ENCODE data around the gene ZCCHC7.
"Not testable (repeated sequence)": the region's sequence is repeated elsewhere in the genome, so short reads cannot be mapped to it uniquely, and the experiment has no call there.

ZCCHC7 gene

DNA sequence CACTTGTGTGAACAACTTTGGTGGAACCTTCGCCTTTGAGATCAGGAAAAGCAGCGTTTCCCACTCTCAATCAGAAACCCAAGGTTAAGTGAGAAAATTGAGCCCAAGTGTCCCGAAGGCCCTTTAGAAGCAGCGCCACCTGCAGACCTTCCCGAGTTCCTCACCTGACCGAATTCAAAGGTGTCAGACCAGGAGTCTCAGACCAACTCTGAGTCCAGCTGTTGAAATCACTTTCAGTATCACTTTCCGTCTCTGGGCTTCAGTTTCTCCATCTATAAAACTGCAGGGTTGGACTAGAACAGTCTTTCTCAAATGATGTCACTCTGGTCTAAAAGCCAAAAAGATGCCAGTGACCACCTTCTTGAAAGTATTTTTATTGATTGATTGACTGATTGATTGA is 270.4 kb downstream of the ZCCHC7 start:
- DNase-seq (ENCODE audit: low read depth): peak; percentile 92
- TF ChIP-seq, protein P1, sequence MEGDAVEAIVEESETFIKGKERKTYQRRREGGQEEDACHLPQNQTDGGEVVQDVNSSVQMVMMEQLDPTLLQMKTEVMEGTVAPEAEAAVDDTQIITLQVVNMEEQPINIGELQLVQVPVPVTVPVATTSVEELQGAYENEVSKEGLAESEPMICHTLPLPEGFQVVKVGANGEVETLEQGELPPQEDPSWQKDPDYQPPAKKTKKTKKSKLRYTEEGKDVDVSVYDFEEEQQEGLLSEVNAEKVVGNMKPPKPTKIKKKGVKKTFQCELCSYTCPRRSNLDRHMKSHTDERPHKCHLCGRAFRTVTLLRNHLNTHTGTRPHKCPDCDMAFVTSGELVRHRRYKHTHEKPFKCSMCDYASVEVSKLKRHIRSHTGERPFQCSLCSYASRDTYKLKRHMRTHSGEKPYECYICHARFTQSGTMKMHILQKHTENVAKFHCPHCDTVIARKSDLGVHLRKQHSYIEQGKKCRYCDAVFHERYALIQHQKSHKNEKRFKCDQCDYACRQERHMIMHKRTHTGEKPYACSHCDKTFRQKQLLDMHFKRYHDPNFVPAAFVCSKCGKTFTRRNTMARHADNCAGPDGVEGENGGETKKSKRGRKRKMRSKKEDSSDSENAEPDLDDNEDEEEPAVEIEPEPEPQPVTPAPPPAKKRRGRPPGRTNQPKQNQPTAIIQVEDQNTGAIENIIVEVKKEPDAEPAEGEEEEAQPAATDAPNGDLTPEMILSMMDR (IDR thresholded peaks at IDR 0.05; ENCODE audit: low read depth, low read length, missing control alignments): peak; percentile 81
- H3K4me3 ChIP-seq (ENCODE audit: low read depth, low read length): no peak overlapping the region

DNA sequence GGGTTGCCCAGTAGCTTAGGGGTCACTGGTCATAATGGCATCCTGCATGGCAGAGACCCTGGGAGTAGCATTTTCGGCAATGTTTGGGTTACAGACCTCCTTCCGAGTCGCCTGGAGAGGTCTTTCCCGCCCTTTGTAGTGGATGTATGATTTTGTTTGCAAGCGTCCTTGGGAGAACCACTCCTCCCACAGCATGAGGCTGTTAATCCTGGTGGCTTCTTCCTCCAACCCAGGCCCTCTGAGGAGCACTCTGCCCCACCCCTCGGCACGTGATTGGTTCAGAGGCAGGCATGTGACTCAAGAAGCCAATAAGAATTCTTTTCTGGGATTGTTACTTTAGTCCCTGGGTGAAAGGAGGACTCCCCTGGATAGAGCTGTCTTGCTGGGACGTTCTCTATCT is 271.9 kb downstream of the ZCCHC7 start:
- TF ChIP-seq, protein P1 (IDR thresholded peaks at IDR 0.05; ENCODE audit: low read depth, low read length, missing control alignments): no peak

DNA sequence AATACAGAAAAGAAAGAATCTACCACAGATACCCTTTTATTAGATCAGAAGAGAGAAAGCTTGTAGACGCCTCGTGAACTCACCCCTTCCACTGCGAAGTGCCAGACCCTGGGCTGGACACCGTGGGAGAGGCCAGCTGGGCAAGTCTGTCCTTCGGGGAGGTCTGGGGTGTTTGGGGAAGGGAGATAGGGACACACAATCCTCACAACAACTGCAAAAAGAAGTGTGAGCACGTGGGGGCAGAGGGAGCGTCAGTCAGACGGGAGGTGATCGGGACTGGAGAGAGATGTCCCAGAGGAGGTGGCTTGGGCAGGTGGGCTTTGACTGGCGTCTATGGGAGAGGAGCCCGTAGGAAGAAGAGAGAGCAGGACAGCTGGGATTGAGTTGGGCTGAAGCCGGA is 274.9 kb downstream of the ZCCHC7 start:
- TF ChIP-seq, protein P1 (IDR thresholded peaks at IDR 0.05; ENCODE audit: low read depth, low read length, missing control alignments): no peak
- DNase-seq (ENCODE audit: low read depth): no peak
- no peak overlapping the region for H3K4me3 ChIP-seq (ENCODE audit: low read depth, low read length)

More for the DNA sequence above, 271.9 kb downstream of the ZCCHC7 start:
- no peak for DNase-seq (ENCODE audit: low read depth)
- no peak overlapping the region for H3K4me3 ChIP-seq (ENCODE audit: low read depth, low read length)

DNA sequence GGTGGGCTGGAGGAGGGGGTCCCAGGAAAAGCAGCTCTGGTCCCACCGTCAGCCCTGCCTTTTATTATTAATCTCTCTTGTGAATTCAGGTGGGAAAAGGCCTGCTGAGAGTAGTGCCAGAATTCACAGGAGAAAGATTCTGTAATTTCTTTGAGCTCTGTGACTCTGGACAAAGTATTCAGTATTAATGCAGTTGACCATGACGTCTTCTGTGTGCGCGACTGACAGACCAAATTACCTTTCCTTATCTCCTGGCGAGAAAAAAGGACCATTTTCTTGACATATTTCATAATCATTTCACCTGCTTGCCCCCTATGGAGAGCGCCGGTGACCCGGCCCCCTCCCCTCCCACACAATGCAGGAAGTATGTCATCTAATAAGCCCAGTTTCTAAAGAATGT is 275.3 kb downstream of the ZCCHC7 start:
- no peak overlapping the region for H3K4me3 ChIP-seq (ENCODE audit: low read depth, low read length)
- DNase-seq (ENCODE audit: low read depth): no peak
- TF ChIP-seq, protein P1 (IDR thresholded peaks at IDR 0.05; ENCODE audit: low read depth, low read length, missing control alignments): no peak

DNA sequence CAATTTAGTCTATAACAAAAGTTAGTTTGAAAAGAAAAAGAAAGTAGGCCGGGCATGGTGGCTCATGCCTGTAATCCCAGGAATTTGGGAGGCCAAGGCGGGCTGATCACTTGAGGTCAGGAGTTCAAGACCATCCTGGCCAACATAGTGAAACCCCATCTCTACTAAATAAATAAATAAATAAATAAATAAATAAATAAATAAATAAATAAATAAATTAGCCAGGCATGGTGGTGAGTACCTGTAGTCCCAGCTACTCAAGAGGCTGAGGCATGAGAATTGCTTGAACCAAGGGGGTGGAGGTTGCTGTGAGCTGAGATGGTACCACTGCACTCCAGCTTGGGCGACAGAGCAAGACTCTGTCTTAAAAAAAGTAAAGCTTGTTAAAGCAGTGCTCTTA is 277.6 kb downstream of the ZCCHC7 start:
- not testable (repeated sequence) for DNase-seq (ENCODE audit: low read depth)

DNA sequence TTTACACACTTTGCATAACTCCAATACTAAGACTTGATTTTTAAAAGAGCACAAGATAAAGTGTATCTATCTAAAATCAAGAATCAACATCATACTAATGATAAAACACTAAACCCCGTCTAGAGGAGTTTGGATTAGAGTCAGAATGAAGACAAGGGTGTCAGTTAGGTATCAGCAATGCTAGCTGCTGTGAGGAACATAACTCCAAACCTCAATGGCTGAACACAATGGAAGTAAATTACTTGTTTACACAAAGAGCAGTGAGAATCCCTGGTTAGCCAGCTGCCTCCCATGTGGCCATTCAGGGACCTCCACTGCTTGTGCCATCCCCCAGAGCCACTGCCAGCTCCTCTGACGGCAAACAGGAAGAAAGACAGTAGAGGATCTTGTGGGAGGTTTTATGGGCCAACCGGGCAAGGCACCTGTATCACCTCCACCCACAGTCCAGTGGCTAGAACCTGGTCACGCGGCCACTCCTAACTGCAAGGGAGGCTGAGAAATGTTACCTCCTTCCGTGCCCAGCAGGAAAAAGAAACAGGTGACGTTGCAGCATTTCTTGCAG is 278.2 kb downstream of the ZCCHC7 start:
- TF ChIP-seq, protein P1 (IDR thresholded peaks at IDR 0.05; ENCODE audit: low read depth, low read length, missing control alignments): no peak
- DNase-seq (ENCODE audit: low read depth): no peak
- no peak overlapping the region for H3K4me3 ChIP-seq (ENCODE audit: low read depth, low read length)

More for the DNA sequence above, 277.6 kb downstream of the ZCCHC7 start:
- H3K4me3 ChIP-seq (ENCODE audit: low read depth, low read length): not testable (repeated sequence)

DNA sequence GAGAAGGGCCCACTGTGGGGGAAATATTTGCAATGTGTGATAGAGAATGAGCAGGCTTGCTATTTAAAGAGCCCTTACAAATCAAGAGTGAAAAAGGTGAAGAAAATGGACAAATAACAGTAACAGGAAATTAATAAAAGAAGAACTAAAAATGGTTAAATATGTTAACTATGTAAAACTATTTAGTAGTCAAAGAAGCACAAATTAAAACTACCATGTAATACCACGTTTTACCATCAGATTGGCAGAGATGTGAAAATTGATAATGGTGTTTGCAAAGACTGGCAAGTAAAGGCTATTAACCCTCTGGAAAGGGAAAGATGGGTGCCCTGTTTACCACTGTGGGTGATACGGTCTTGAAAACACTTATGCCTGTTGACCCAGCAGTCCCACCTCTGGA is 279.0 kb downstream of the ZCCHC7 start:
- no peak overlapping the region for H3K4me3 ChIP-seq (ENCODE audit: low read depth, low read length)
- no peak for DNase-seq (ENCODE audit: low read depth)
- TF ChIP-seq, protein P1 (IDR thresholded peaks at IDR 0.05; ENCODE audit: low read depth, low read length, missing control alignments): no peak

All from GM12864 (cell line).